Endodermal cell (in vitro differentiated cells): Measurements from ENCODE around the gene XKR8. TPM values are rescaled to one million over a fixed set of nuclear protein-coding genes. Genes with fewer than 3 reads are reported as not detected.
A peak's percentile ranks its signal among the peaks of the same experiment; 100 is the strongest.

ENCODE experiments used
- DNase-seq: peaks from one replicate; pipeline ENCODE4 v3.0.0-alpha.2; 2017
- H3K27ac ChIP-seq: 2 replicates; pipeline ENCODE4 v1.5.1; 2013; ENCODE audit warnings: mild to moderate bottlenecking, low read depth, low read length, moderate library complexity
- H3K27me3 ChIP-seq: 2 replicates; pipeline ENCODE4 v1.6.1; 2013; ENCODE audit warnings: mild to moderate bottlenecking, low read length, moderate library complexity; ENCODE audit not compliant: insufficient read depth, control insufficient read depth, poor library complexity, severe bottlenecking
- H3K36me3 ChIP-seq: 2 replicates; pipeline ENCODE4 v1.7.0; 2013; ENCODE audit warnings: mild to moderate bottlenecking, low read length, moderate library complexity; ENCODE audit not compliant: control insufficient read depth, insufficient read depth
- H3K4me1 ChIP-seq: one replicate; pipeline ENCODE4 v1.7.0; 2013; ENCODE audit warnings: low read length; ENCODE audit not compliant: control insufficient read depth, insufficient read depth
- H3K4me3 ChIP-seq: 2 replicates; pipeline ENCODE4 v1.5.1; 2013; ENCODE audit warnings: mild to moderate bottlenecking, low read length, moderate library complexity
- H3K9ac ChIP-seq: 2 replicates; pipeline ENCODE4 v1.6.1; 2013; ENCODE audit warnings: mild to moderate bottlenecking, low read length, moderate library complexity; ENCODE audit not compliant: poor library complexity, severe bottlenecking; ENCODE audit errors: extremely low read depth
- H3K9me3 ChIP-seq: 2 replicates; pipeline ENCODE4 v1.6.1; 2013; ENCODE audit warnings: mild to moderate bottlenecking, low read length, moderate library complexity; ENCODE audit not compliant: control insufficient read depth
- H3K27ac Mint-ChIP-seq: 2 replicates; pipeline ENCODE4 v1.8.0; 2020; ENCODE audit warnings: mixed read lengths
- H3K27me3 Mint-ChIP-seq: 2 replicates; pipeline ENCODE4 v1.8.0; 2021; ENCODE audit warnings: mild to moderate bottlenecking, mixed read lengths; ENCODE audit not compliant: insufficient read depth
- H3K36me3 Mint-ChIP-seq: 2 replicates; pipeline ENCODE4 v1.8.0; 2020; ENCODE audit warnings: low read depth, mixed read lengths
- H3K4me1 Mint-ChIP-seq: 2 replicates; pipeline ENCODE4 v1.8.0; 2020; ENCODE audit warnings: mixed read lengths
- H3K4me3 Mint-ChIP-seq: 2 replicates; pipeline ENCODE4 v1.8.0; 2020; ENCODE audit warnings: mild to moderate bottlenecking, moderate library complexity, mixed read lengths
- H3K9me3 Mint-ChIP-seq: 2 replicates; pipeline ENCODE4 v1.8.0; 2020; ENCODE audit warnings: mild to moderate bottlenecking, mixed read lengths
- WGBS, 2 experiments: methylation state at CpG; one replicate each; pipeline versions ENCODE4 v1.1.5 to v1.1.7; 2013; ENCODE audit warnings: missing lambda C conversion rate in 2 of 2, mixed read lengths in 1 of 2; ENCODE audit not compliant: insufficient coverage in 1 of 2, insufficient read length in 1 of 2; 5-methylcytosine and 5-hydroxymethylcytosine counted together
- total RNA-seq, 2 donors: library from RNA; stranded (reverse); fragmentation: NEBNext Ultra II Directional in 1 of 2; extraction: Animal tissue kit (Norgen Biotek cat#: 25700) in 1 of 2; gene quantifications; 2 replicates in 1 of 2; 3 replicates in 1 of 2; pipeline ENCODE4 v1.2.1, GENCODE V29; 2021
- TF ChIP-seq, protein P1 (sequence below): fragments of 200-600 bp; sonication (generic); conservative IDR thresholded peaks from 2 replicates; pipeline ENCODE4 v1.5.0; 2021; ENCODE audit warnings: antibody characterized with exemption, mild to moderate bottlenecking

XKR8 gene
- total RNA-seq, 2 donors from 2014 or later = 17.5 to 17.7 TPM

- Mint-ChIP-seq H3K4me1 (peaks cover 4% of the 10 kb centered on the region), H3K4me3 (no peak overlapping the region), H3K9me3 (no peaks in the 10 kb centered on the region), H3K36me3 (no peaks in the 10 kb centered on the region), H3K27ac (no peak overlapping the region), H3K27me3 (no peaks in the 10 kb centered on the region)
- Histone ChIP-seq H3K36me3 (no peaks in the 10 kb centered on the region), H3K27me3 (no peaks in the 10 kb centered on the region), H3K9ac (no peak overlapping the region), H3K4me1 (no peaks in the 10 kb centered on the region), H3K27ac (no peak overlapping the region), H3K4me3 (no peak overlapping the region), H3K9me3 (no peaks in the 10 kb centered on the region)
- DNase-seq = no peak
- TF ChIP-seq, protein P1, sequence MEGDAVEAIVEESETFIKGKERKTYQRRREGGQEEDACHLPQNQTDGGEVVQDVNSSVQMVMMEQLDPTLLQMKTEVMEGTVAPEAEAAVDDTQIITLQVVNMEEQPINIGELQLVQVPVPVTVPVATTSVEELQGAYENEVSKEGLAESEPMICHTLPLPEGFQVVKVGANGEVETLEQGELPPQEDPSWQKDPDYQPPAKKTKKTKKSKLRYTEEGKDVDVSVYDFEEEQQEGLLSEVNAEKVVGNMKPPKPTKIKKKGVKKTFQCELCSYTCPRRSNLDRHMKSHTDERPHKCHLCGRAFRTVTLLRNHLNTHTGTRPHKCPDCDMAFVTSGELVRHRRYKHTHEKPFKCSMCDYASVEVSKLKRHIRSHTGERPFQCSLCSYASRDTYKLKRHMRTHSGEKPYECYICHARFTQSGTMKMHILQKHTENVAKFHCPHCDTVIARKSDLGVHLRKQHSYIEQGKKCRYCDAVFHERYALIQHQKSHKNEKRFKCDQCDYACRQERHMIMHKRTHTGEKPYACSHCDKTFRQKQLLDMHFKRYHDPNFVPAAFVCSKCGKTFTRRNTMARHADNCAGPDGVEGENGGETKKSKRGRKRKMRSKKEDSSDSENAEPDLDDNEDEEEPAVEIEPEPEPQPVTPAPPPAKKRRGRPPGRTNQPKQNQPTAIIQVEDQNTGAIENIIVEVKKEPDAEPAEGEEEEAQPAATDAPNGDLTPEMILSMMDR = no peak
- 95 to 100% methylated on average over 1 to 3 of the region's 3 CpGs for WGBS, 2 experiments
Measured at GRCh38 chr1:27952147-27952546, 7.6 kb upstream of the XKR8 start.

DNA sequence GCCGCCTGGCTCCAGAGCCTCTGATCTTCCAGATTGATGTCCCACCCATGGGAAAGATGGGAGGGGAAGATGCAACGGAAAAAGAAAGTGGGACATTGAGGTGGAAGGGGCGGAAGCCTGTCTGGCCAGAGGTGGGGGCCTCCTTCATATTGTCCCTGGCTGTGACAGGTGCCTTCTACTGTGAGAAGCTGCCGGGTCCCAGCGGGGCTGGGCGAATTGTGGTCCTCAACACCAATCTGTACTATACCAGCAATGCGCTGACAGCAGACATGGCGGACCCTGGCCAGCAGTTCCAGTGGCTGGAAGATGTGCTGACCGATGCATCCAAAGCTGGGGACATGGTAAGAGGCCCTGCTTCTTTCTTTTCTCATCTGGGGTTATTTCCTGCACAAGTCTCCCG, 5.6 kb upstream of the XKR8 start:
- WGBS, 2 experiments = 86 to 95% methylated on average over 5 to 10 of the region's 10 CpGs
- Mint-ChIP-seq H3K4me1 (peaks cover 4% of the 10 kb centered on the region), H3K27me3 (no peaks in the 10 kb centered on the region), H3K4me3 (no peak overlapping the region), H3K9me3 (no peaks in the 10 kb centered on the region), H3K27ac (no peak overlapping the region), H3K36me3 (no peaks in the 10 kb centered on the region)
- no peaks in the 10 kb centered on the region for H3K9me3 ChIP-seq
- no peak overlapping the region for H3K9ac ChIP-seq
- DNase-seq = no peak
- TF ChIP-seq, protein P1 = no peak
- no peak overlapping the region for H3K4me3 ChIP-seq
- H3K27me3 ChIP-seq = no peaks in the 10 kb centered on the region
- no peak overlapping the region for H3K27ac ChIP-seq
- H3K36me3 ChIP-seq = no peaks in the 10 kb centered on the region
- no peaks in the 10 kb centered on the region for H3K4me1 ChIP-seq

DNA sequence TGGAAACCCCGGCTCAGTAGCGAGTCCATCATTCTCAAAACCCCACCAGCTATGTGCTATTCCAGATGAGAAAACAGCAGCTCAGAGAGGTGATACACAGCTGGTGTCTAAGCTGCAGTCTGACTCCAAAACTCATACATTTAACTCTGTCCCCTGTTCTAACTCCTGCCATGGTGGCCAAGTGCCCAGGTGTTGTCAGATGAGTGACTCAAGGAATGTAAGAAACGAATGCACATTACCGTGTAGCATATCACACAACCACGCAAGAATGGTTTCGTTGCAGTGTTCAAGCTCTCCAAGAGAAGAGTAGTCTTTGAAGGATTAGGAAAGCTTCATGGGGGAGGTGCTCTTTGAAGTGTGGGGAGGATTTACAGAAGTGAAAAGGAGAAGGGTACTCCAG, 4.7 kb upstream of the XKR8 start:
- Histone ChIP-seq H3K4me1 (no peaks in the 10 kb centered on the region), H3K36me3 (no peaks in the 10 kb centered on the region), H3K9me3 (no peaks in the 10 kb centered on the region), H3K27ac (no peak overlapping the region), H3K27me3 (no peaks in the 10 kb centered on the region), H3K9ac (no peak overlapping the region), H3K4me3 (no peak overlapping the region)
- Mint-ChIP-seq H3K27ac (peak overlapping the region; percentile 4), H3K36me3 (no peaks in the 10 kb centered on the region), H3K4me1 (peaks cover 4% of the 10 kb centered on the region), H3K9me3 (no peaks in the 10 kb centered on the region), H3K27me3 (no peaks in the 10 kb centered on the region), H3K4me3 (no peak overlapping the region)
- WGBS, 2 experiments = 93 to 97% methylated on average over 6 of the region's 6 CpGs
- DNase-seq = no peak
- TF ChIP-seq, protein P1 = no peak
